Sigmoid colon (tissue), 4 donors: ENCODE data around the gene GJB3.

ENCODE experiments used
- CTCF ChIP-seq, 4 experiments: fragments of 450-650 bp in 3 of 4; fragments of 200-600 bp in 1 of 4; IDR thresholded peaks; one replicate each; pipeline ENCODE4 v1.5.1; 2016 to 2019; ENCODE audit warnings: antibody characterized with exemption in 4 of 4, mild to moderate bottlenecking in 3 of 4, moderate library complexity in 2 of 4
- EP300 ChIP-seq, 4 donors: sonication (generic); formaldehyde crosslinking; IDR thresholded peaks; one replicate each; pipeline ENCODE4 v1.6.1; 2017; ENCODE audit warnings: antibody characterized with exemption in 4 of 4
- POLR2A ChIP-seq, 2 donors: fragments of 450-650 bp; IDR thresholded peaks; one replicate each; pipeline ENCODE4 v1.6.1; 2016; ENCODE audit warnings: antibody characterized with exemption in 2 of 2, mild to moderate bottlenecking in 2 of 2, moderate library complexity in 2 of 2
- POLR2AphosphoS5 ChIP-seq, 4 donors: sonication (generic); formaldehyde crosslinking; IDR thresholded peaks; one replicate each; pipeline ENCODE4 v1.6.1; 2017; ENCODE audit warnings: antibody characterized with exemption in 4 of 4

- TF ChIP-seq EP300 (IDR thresholded peaks at IDR 0.05) (no peak), CTCF (IDR thresholded peaks at IDR 0.05) (no peak), POLR2A (IDR thresholded peaks at IDR 0.05) (no peak), POLR2AphosphoS5 (IDR thresholded peaks at IDR 0.05) (no peak)
These were observed 17.8 kb upstream of the GJB3 start for GRCh38 chr1:34763142-34763781.
